Upper lobe of left lung (tissue), 6 donors: ENCODE data around the gene CDH13. TPM values are rescaled to one million over a fixed set of nuclear protein-coding genes. Genes with fewer than 3 reads are reported as not detected.

Experiments
- ATAC-seq, 2 donors: fragments of 200-7000 bp; cut with Tn5 transposase; one replicate each; pipeline ENCODE4 v1.9.1; 2022; ENCODE audit warnings: mild to moderate bottlenecking in 2 of 2, moderate library complexity in 2 of 2; ENCODE audit not compliant: low FRiP score in 2 of 2
- DNase-seq, 2 donors: peaks; one replicate each; pipeline ENCODE4 v3.0.0-alpha.2; 2019 to 2020
- H3K27ac ChIP-seq, 4 donors: fragments of 200-600 bp; sonication (generic); one replicate each; pipeline ENCODE4 v1.5.1; 2016 to 2019
- H3K27me3 ChIP-seq, 4 donors: fragments of 200-600 bp; sonication (generic); one replicate each; pipeline ENCODE4 v1.5.1; 2017 to 2019
- H3K36me3 ChIP-seq, 4 donors: fragments of 200-600 bp; sonication (generic); one replicate each; pipeline ENCODE4 v1.5.1; 2016 to 2019
- H3K4me1 ChIP-seq, 4 donors: fragments of 200-600 bp; sonication (generic); one replicate each; pipeline ENCODE4 v1.5.1; 2018 to 2019
- H3K4me3 ChIP-seq, 4 donors: fragments of 200-600 bp; sonication (generic); one replicate each; pipeline ENCODE4 v1.5.1; 2017 to 2019; ENCODE audit warnings: mild to moderate bottlenecking in 2 of 4, moderate library complexity in 1 of 4
- H3K9me3 ChIP-seq, 4 donors: fragments of 200-600 bp; sonication (generic); one replicate each; pipeline ENCODE4 v1.5.1; 2018 to 2019
- EP300 ChIP-seq, 4 donors: sonication (generic); formaldehyde crosslinking; IDR thresholded peaks; one replicate each; pipeline ENCODE4 v1.5.1; 2017; ENCODE audit warnings: antibody characterized with exemption in 4 of 4, control low read depth in 2 of 4
- POLR2A ChIP-seq, 4 donors: fragments of 450-650 bp; IDR thresholded peaks; one replicate each; pipeline ENCODE4 v1.5.1; 2016 to 2017; ENCODE audit warnings: antibody characterized with exemption in 4 of 4, mild to moderate bottlenecking in 2 of 4
- POLR2AphosphoS5 ChIP-seq, 2 donors: sonication (generic); formaldehyde crosslinking; IDR thresholded peaks; one replicate each; pipeline ENCODE4 v1.5.1; 2017; ENCODE audit warnings: antibody characterized with exemption in 2 of 2
- WGBS, 2 donors: methylation state at CpG; one replicate each; pipeline ENCODE4 v1.1.5; 2017 to 2018; 5-methylcytosine and 5-hydroxymethylcytosine counted together
- total RNA-seq, 6 donors: library from RNA; depleted of rRNA in 4 of 6; stranded (reverse); fragments of >200 nt in 4 of 6; gene quantifications; one replicate each; pipeline versions ENCODE4 v1.1.0 to v1.2.1, GENCODE V29; 2016 to 2021
- TF ChIP-seq, protein P1 (sequence below), 6 experiments: fragments of 450-650 bp in 4 of 6; fragments of 200-600 bp in 2 of 6; sonication (generic) in 2 of 6; IDR thresholded peaks; one replicate each; pipeline ENCODE4 v1.5.1; 2016 to 2019; ENCODE audit warnings: antibody characterized with exemption in 6 of 6
- donor health status: DM: no; HTN: no; CAD: no; lungs with moderate emphysema.
- donor health status: DM: no; HTN: yes; CAD: no; lungs with severe emphysema.

CDH13 gene
- total RNA-seq, 6 donors from 2014 or later = 11.3 to 39.8 (median 19.9) TPM

DNA sequence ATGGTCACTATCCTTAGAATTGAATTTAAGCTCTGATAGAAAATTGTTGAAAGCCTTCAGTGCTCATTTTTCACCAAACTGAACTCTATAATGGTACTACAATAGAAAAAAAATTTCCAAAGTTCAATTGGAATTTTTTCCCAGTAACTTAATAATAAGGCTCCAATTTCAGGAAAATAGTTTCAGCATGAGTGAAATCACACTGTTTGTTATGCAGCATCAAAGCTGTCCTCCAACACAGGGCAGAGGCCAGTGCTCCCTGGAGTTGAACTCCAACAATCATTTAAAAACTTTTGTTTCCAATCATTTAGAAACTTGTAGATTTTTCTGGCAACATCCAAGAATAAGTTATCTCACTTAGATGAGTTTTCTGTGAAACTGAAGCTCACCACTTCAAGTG, 1077.9 kb downstream of the CDH13 start:
- Histone ChIP-seq H3K4me3 (no peak overlapping the region), H3K27ac (no peak overlapping the region), H3K4me1 (no peaks in the 10 kb centered on the region), H3K27me3 (no peaks in the 10 kb centered on the region), H3K9me3 (no peaks in the 10 kb centered on the region), H3K36me3 (no peaks in the 10 kb centered on the region)
- TF ChIP-seq POLR2A (IDR thresholded peaks at IDR 0.05) = no peak
- no peak for TF ChIP-seq POLR2AphosphoS5 (IDR thresholded peaks at IDR 0.05)
- TF ChIP-seq, protein P1, sequence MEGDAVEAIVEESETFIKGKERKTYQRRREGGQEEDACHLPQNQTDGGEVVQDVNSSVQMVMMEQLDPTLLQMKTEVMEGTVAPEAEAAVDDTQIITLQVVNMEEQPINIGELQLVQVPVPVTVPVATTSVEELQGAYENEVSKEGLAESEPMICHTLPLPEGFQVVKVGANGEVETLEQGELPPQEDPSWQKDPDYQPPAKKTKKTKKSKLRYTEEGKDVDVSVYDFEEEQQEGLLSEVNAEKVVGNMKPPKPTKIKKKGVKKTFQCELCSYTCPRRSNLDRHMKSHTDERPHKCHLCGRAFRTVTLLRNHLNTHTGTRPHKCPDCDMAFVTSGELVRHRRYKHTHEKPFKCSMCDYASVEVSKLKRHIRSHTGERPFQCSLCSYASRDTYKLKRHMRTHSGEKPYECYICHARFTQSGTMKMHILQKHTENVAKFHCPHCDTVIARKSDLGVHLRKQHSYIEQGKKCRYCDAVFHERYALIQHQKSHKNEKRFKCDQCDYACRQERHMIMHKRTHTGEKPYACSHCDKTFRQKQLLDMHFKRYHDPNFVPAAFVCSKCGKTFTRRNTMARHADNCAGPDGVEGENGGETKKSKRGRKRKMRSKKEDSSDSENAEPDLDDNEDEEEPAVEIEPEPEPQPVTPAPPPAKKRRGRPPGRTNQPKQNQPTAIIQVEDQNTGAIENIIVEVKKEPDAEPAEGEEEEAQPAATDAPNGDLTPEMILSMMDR (IDR thresholded peaks at IDR 0.05) = no peak
- no peak for DNase-seq
- ATAC-seq = no peak

DNA sequence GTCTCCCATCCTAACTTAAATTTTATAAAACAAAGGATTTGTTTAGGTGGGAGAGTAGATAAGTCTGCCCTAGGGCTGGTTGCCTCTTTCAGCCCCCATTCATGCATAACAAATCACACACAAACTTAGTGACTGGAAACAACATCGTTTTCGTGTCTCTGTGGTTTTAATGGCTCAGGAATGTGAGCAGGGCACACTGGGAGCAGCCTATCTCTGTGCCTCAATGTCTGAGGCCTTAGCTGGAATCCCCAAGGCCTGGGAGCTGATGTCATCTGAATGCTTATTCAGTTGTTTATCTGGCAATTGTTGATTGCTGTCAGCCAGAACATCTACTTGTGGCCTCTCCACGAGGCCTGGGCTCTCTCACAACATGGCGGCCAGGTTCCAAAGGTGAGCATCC, 1079.1 kb downstream of the CDH13 start:
- 88 to 89% methylated on average over 4 of the region's 4 CpGs for WGBS, 2 donors

DNA sequence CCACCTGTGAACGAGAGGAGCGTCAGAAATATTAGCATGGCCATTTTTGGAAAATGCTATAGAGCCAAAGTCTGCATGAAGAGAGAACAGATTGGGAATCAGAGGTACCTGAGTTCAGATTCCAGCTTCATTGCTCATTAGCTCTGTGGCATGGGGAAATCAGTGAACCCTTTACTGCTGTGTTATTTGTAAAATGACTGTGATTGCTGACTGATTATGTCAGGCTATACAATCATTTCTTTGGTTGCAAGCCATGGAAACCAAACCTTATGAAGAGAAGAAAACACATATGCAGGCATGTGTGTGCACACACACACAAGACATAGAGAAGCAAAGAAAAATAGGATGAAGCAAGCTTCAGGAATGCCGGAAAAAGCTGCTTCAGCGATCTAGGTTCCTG, 1079.6 kb downstream of the CDH13 start:
- Histone ChIP-seq H3K27ac (no peak overlapping the region), H3K9me3 (no peaks in the 10 kb centered on the region), H3K4me1 (peaks cover 0 to 4% (median 0%) of the 10 kb centered on the region in 4 donors), H3K4me3 (no peak overlapping the region), H3K27me3 (no peaks in the 10 kb centered on the region), H3K36me3 (no peaks in the 10 kb centered on the region)
- no peak for DNase-seq
- ATAC-seq = no peak
- 90 to 97% methylated on average over 4 of the region's 4 CpGs for WGBS, 2 donors
- TF ChIP-seq, protein P1 (IDR thresholded peaks at IDR 0.05) = no peak
- TF ChIP-seq POLR2A (IDR thresholded peaks at IDR 0.05) (no peak), EP300 (IDR thresholded peaks at IDR 0.05) (no peak), POLR2AphosphoS5 (IDR thresholded peaks at IDR 0.05) (no peak)

More for the DNA sequence above, 1079.1 kb downstream of the CDH13 start:
- Histone ChIP-seq H3K36me3 (no peaks in the 10 kb centered on the region), H3K4me3 (no peak overlapping the region), H3K9me3 (no peaks in the 10 kb centered on the region), H3K27me3 (no peaks in the 10 kb centered on the region), H3K27ac (no peak overlapping the region), H3K4me1 (peaks cover 0 to 4% (median 0%) of the 10 kb centered on the region in 4 donors)
- TF ChIP-seq, protein P1 (IDR thresholded peaks at IDR 0.05) = no peak
- no peak for TF ChIP-seq POLR2AphosphoS5 (IDR thresholded peaks at IDR 0.05)
- no peak for TF ChIP-seq EP300 (IDR thresholded peaks at IDR 0.05)
- TF ChIP-seq POLR2A (IDR thresholded peaks at IDR 0.05) = no peak
- ATAC-seq = no peak
- no peak for DNase-seq

DNA sequence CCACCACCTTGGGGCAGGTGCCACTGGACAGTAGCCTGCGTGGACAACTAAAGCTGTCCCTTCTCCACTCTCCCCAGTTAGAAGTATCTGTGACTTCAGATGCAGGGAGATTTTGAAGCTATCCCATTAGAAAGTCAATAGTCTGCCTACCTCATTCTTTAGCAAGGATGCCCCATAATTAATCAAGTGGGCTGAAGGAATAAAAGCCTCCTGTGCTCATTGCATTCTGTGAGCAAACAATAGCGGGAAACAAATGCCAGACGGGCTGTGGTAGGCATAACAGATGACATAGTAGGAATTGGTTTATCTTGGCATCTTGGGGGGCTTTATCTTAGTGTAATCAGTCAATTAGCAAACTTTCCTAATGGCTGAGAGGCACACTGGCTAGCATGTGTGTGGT, 1084.3 kb downstream of the CDH13 start:
- no peak for ATAC-seq
- 62% methylated on average over 2 to 3 of the region's 3 CpGs for WGBS, 2 donors

DNA sequence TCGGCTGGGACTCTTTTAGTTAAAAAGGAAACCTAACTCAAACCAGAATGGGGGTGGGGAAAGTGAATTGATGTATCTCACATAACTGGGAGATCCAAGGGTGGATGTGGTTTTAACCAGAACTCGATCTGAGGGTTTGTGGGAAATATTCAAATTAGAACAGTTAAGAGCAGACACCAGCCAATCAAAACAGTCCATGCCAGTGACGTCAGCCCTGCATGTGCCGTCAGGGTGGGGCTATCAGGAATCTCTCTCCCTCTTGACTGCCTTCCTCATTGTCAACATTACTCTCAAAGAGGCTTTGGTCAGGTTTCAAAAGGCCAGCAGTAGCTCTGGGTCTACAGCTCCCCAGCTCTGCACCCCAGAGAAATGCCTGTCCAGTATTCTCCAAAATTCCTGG, 1086.8 kb downstream of the CDH13 start:
- TF ChIP-seq POLR2A (IDR thresholded peaks at IDR 0.05) (peak in 2 of 4 donors; percentile 21 to 22), EP300 (IDR thresholded peaks at IDR 0.05) (peak in 1 of 4 donors; percentile 13)
- TF ChIP-seq, protein P1 (IDR thresholded peaks at IDR 0.05) = no peak
- WGBS, 2 donors = 65 to 72% methylated on average over 4 of the region's 4 CpGs
- H3K36me3 ChIP-seq = no peaks in the 10 kb centered on the region
- ATAC-seq (peak; percentile 8 to 61), DNase-seq (peak in 1 of 2 donors; percentile 52)
- H3K27ac ChIP-seq = peak overlapping the region; percentile 48 to 89 (median 74)
- H3K27me3 ChIP-seq = no peaks in the 10 kb centered on the region
- peaks cover 4 to 13% (median 9%) of the 10 kb centered on the region in 4 donors for H3K4me1 ChIP-seq
- no peaks in the 10 kb centered on the region for H3K9me3 ChIP-seq
- H3K4me3 ChIP-seq = peak overlapping the region in 1 of 4 donors; percentile 21

More for the DNA sequence above, 1084.3 kb downstream of the CDH13 start:
- DNase-seq = no peak
- TF ChIP-seq, protein P1 (IDR thresholded peaks at IDR 0.05) = no peak
- no peak for TF ChIP-seq POLR2AphosphoS5 (IDR thresholded peaks at IDR 0.05)
- no peaks in the 10 kb centered on the region for H3K9me3 ChIP-seq
- H3K4me1 ChIP-seq = peaks cover 4 to 13% (median 9%) of the 10 kb centered on the region in 4 donors
- no peaks in the 10 kb centered on the region for H3K27me3 ChIP-seq
- H3K4me3 ChIP-seq = no peak overlapping the region
- H3K36me3 ChIP-seq = no peaks in the 10 kb centered on the region
- peak overlapping the region in 1 of 4 donors; percentile 59 for H3K27ac ChIP-seq
